Epithelial cell of proximal tubule (primary cell): Measurements from ENCODE around the gene FAM169A. TPM values are rescaled to one million over a fixed set of nuclear protein-coding genes. Genes with fewer than 3 reads are reported as not detected.
"Not testable (repeated sequence)": the region's sequence is repeated elsewhere in the genome, so short reads cannot be mapped to it uniquely, and the experiment has no call there.

ENCODE experiments used
- DNase-seq: peaks from one replicate; pipeline ENCODE4 v3.0.0-alpha.2; 2011; ENCODE audit warnings: low read depth
- H3K4me3 ChIP-seq: 2 replicates; pipeline ENCODE4 v1.5.1; 2011; ENCODE audit warnings: low read depth, mild to moderate bottlenecking, low read length
- total RNA-seq: library from RNA; depleted of rRNA; stranded (reverse); fragments of >200 nt; gene quantifications from 2 replicates; pipeline ENCODE4 v1.2.3, GENCODE V29; 2015
- TF ChIP-seq, protein P1 (sequence below): conservative IDR thresholded peaks from 2 replicates; pipeline ENCODE4 v1.5.1; 2012; ENCODE audit warnings: low read depth, mild to moderate bottlenecking, low read length

FAM169A gene
- total RNA-seq, 1 donor from 2014 or later = 8.9 TPM

DNA sequence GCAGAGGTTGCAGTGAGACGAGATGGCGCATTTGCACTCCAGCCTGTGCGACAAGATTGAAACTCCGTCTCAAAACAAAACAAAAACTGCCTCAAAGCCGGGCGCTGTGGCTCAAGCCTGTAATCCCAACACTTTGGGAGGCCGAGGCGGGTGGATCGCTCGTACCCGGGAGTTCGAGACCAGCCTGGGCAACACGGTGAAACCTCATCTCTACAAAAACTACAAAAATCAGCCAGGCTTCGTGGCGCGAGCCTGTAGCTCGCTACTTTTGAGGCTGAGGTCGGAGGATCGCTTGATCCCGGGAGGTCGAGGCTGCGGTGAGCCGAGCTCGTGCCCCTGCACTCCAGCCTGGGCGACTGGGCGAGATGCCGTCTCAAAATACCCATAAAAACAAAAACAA is 100.3 kb downstream of the FAM169A start:
- TF ChIP-seq, protein P1, sequence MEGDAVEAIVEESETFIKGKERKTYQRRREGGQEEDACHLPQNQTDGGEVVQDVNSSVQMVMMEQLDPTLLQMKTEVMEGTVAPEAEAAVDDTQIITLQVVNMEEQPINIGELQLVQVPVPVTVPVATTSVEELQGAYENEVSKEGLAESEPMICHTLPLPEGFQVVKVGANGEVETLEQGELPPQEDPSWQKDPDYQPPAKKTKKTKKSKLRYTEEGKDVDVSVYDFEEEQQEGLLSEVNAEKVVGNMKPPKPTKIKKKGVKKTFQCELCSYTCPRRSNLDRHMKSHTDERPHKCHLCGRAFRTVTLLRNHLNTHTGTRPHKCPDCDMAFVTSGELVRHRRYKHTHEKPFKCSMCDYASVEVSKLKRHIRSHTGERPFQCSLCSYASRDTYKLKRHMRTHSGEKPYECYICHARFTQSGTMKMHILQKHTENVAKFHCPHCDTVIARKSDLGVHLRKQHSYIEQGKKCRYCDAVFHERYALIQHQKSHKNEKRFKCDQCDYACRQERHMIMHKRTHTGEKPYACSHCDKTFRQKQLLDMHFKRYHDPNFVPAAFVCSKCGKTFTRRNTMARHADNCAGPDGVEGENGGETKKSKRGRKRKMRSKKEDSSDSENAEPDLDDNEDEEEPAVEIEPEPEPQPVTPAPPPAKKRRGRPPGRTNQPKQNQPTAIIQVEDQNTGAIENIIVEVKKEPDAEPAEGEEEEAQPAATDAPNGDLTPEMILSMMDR = no peak
- no peak for DNase-seq
- H3K4me3 ChIP-seq = peak overlapping the region; percentile 88

DNA sequence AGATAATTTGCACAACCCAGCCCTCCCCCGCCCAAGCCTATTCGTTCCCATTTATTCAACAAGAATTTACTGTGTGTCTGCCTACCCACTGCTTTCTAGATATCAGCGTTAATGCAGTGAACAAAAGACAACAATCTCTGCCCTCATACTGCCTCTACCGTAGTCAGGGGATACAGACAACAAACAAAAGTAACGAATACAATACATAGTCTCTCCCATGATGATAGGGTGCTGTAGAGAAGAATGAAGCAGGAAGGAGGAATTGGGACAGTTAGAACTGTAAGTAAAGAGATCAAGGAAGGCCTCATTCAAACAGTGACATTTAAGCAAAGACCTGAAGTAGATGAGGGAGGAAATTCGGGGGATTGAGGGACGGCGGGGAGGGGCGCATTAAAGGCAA is 101.0 kb downstream of the FAM169A start:
- DNase-seq = no peak
- TF ChIP-seq, protein P1 = no peak
- no peak overlapping the region for H3K4me3 ChIP-seq

DNA sequence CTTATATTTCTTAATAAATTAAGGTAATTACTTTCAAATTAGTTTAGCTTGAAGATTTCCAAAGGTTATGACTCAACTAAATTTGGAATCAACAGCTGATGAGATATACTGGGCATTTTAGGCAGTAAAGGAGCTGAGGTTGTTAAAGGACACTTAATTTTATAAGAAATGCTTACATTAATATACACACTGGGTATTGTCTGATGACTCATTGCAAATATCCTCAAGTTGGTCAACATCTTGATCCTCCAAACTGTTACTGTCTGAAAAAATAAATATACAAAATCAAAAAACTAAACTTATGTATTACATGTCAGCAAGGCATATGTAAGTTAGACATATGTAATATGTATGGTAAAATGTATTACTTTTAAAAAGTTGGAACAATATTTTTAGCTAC is 102.7 kb downstream of the FAM169A start:
- TF ChIP-seq, protein P1 = no peak
- H3K4me3 ChIP-seq = no peak overlapping the region
- DNase-seq = no peak

DNA sequence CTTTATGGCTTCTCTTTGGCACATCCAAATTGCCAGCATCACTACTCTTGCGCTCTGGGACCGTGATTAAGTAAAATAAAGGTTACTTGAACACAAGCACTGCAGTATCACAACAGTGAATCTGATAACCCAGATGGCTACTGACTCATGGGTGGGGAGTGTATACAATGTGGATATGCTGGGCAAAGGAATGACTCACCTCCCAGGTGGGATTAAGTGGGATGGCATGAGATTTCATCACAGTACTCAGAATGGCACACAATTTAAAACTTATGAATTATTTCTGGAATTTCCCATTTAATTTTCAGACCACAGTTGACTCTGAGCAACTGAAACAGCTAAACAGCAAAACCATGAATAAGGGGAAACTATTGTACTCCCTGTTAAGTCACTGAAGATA is 103.6 kb downstream of the FAM169A start:
- H3K4me3 ChIP-seq = no peak overlapping the region
- peak; percentile 36 for DNase-seq
- TF ChIP-seq, protein P1 = no peak

DNA sequence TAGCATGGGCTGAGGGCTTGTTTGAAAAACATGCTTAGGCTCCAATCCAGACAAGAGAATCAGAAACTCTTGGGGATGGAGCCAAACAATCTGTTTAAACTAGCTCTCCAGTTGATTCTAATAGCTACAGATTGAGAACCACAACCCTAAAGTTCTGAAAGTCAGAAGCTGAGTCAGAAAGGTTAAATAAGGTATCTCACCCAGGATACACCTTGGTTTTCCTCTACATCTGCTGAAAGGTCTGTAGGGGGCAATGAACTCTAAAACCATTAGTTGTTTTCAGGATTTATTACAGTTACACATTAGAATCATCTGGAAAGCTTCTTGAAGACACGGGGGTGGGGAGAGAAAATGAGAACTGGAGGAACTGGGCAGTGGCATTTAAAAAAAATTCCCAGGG is 104.9 kb downstream of the FAM169A start:
- H3K4me3 ChIP-seq = no peak overlapping the region
- no peak for DNase-seq
- TF ChIP-seq, protein P1 = no peak

DNA sequence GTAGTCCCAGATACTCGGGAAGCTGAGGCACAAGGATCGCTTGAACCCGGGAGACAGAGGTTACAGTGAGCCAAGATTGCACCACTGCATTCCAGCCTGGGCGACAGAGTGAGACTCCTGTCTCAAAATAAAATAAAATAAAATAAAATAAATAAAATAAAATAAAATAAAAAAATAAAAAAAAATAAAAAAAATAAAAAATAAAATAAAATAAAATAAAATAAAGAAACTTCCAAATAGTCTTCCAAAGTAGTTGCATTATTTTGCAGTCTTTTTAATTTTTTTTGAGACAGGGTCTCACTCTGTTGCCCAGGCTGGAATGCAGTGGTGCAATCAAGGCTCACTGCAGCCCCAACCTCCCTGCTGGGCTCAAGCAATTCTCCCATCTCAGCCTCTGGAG is 117.4 kb downstream of the FAM169A start:
- not testable (repeated sequence) for DNase-seq, H3K4me3 ChIP-seq

DNA sequence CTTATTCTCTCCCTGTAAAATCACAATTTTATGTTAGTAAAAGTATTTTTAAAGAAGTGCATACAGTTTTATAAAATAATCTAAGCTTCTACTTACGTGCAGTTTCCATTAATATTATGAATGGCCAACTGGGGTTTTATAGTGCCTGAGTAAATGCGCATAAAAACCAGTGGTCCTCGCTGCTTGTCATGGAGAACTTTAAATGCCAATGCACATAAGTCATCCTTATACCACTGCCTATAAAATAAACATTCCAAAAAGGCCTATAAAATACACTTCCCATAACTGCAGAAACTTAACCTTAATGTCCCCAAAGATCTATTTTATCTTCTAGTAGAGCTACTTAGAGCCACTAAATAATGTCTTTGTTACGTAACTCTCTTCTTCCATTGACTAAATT is 127.8 kb downstream of the FAM169A start:
- TF ChIP-seq, protein P1 = no peak
- DNase-seq = no peak
- no peak overlapping the region for H3K4me3 ChIP-seq

DNA sequence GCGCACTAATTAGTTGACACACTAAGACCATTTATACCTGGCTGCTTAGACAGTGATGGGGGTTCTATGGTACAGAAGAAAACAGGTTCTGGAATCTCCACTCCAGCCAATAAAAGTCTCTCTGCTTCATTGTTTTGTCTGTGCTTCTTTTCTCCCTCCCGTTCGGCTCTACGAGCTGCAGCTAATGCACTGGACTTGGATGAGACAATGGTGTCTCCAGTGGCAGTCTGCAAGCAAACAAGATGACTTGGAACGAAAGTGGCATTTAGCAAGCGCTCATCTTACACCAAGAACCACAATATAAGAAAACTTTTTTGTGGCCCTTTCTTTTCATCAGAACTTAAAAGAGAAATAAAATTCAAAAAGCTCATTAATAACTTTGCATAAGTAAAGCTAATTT is 129.4 kb downstream of the FAM169A start:
- H3K4me3 ChIP-seq = no peak overlapping the region
- TF ChIP-seq, protein P1 = no peak
- DNase-seq = no peak
